Kidney (tissue), 14 donors: ENCODE data around the gene TUBA4A. TPM values are rescaled to one million over a fixed set of nuclear protein-coding genes. Genes with fewer than 3 reads are reported as not detected.

Source experiments
- DNase-seq, 5 donors: peaks; one replicate each; pipeline ENCODE4 v3.0.0-alpha.2; 2013 to 2020
- FAIRE-seq: peaks from 2 replicates; lab custom pipeline; 2012; peaks lifted over from hg19 to GRCh38; lab: Jason Lieb, UNC
- H3K27ac ChIP-seq, 2 donors: one replicate each; pipeline ENCODE4 v1.7.0; 2013; ENCODE audit warnings: low read depth in 2 of 2, low read length in 2 of 2, inconsistent platforms in 1 of 2
- H3K27me3 ChIP-seq: one replicate; pipeline ENCODE4 v1.7.1; 2013; ENCODE audit warnings: low read length, inconsistent platforms; ENCODE audit not compliant: control insufficient read depth, insufficient read depth
- H3K36me3 ChIP-seq, 3 donors: one replicate each; pipeline versions ENCODE4 v1.7.0 to v1.7.1; 2013; ENCODE audit warnings: low read length in 3 of 3, control low read depth in 1 of 3, inconsistent platforms in 1 of 3; ENCODE audit not compliant: insufficient read depth in 3 of 3, control insufficient read depth in 2 of 3
- H3K4me1 ChIP-seq, 3 donors: one replicate each; pipeline versions ENCODE4 v1.7.0 to v1.7.1; 2013; ENCODE audit warnings: low read length in 3 of 3, inconsistent platforms in 1 of 3, low read depth in 1 of 3; ENCODE audit not compliant: control insufficient read depth in 2 of 3, insufficient read depth in 2 of 3
- H3K4me3 ChIP-seq, 3 donors: one replicate each; pipeline versions ENCODE4 v1.7.0 to v1.8.1; 2013; ENCODE audit warnings: low read length in 3 of 3, control low read depth in 1 of 3, inconsistent platforms in 1 of 3
- H3K9ac ChIP-seq, 3 donors: one replicate each; pipeline versions ENCODE4 v1.7.0 to v1.7.1; 2013; ENCODE audit warnings: low read length in 3 of 3, control low read depth in 1 of 3, inconsistent platforms in 1 of 3
- H3K9me3 ChIP-seq, 3 donors: one replicate each; pipeline versions ENCODE4 v1.7.0 to v1.7.1; 2013; ENCODE audit warnings: low read length in 3 of 3, control low read depth in 1 of 3, inconsistent platforms in 1 of 3; ENCODE audit not compliant: control insufficient read depth in 2 of 3, insufficient read depth in 1 of 3
- intact Hi-C: fragments of 100-400 bp; cut with DNase I; formaldehyde crosslinking; loops from one replicate; pipeline ENCODE4 v1.11.1; 2022
- polyA plus RNA-seq: library from polyadenylated mRNA; stranded (reverse); fragments of 350-450 nt; fragmentation: Illumina TruSeq; extraction: RNeasy Lipid Tissue Mini Kit (QIAGEN cat#74804); gene quantifications from one replicate; pipeline ENCODE4 v1.2.3, GENCODE V29; 2014; ENCODE audit warnings: low read depth, low replicate concordance; ENCODE audit not compliant: insufficient read depth
- total RNA-seq: library from RNA; stranded (reverse); fragmentation: NEBNext Ultra II Directional; extraction: Animal tissue kit (Norgen Biotek cat#: 25700); gene quantifications from one replicate; pipeline ENCODE4 v1.2.1, GENCODE V29; 2021
- TF ChIP-seq, protein P1 (sequence below): IDR thresholded peaks from 3 replicates; pipeline ENCODE4 v1.5.1; 2012; ENCODE audit warnings: mild to moderate bottlenecking, moderate library complexity, borderline replicate concordance; ENCODE audit not compliant: insufficient read depth; ENCODE audit errors: extremely low read depth
- donor health status: control.
- donor health status: control.
- donor health status: control.
- donor health status: control.
- donor health status: control.
- donor health status: DM: yes; HTN: yes; CAD: no.
- donor health status: Normal renal cell carcinoma (clear cell type).

The TUBA4A gene
- total and polyA plus RNA-seq, 2 donors from 2014 or later, result 49.4 to 156 TPM

- H3K4me1 ChIP-seq, result peaks cover 8 to 24% (median 16%) of the 10 kb centered on the region in 3 donors
- H3K36me3 ChIP-seq, result peaks cover 0 to 15% (median 9%) of the 10 kb centered on the region in 3 donors
Measured at GRCh38 chr2:219281588-219281987, 27.9 kb upstream of the TUBA4A start.

GRCh38 chr2:219280651-219281050 is 26.9 kb upstream of the TUBA4A start:
- Histone ChIP-seq H3K27ac (no peak overlapping the region), H3K36me3 (peaks cover 0 to 15% (median 9%) of the 10 kb centered on the region in 3 donors), H3K9ac (no peak overlapping the region), H3K4me1 (peaks cover 8 to 21% (median 16%) of the 10 kb centered on the region in 3 donors), H3K4me3 (no peak overlapping the region), H3K27me3 (no peaks in the 10 kb centered on the region), H3K9me3 (no peaks in the 10 kb centered on the region)
- intact Hi-C loops, result loop anchor here (10.0 kb wide), 1 partner anchor 116 kb away; the partner anchor contains the start of gene NHEJ1
- TF ChIP-seq, protein P1, sequence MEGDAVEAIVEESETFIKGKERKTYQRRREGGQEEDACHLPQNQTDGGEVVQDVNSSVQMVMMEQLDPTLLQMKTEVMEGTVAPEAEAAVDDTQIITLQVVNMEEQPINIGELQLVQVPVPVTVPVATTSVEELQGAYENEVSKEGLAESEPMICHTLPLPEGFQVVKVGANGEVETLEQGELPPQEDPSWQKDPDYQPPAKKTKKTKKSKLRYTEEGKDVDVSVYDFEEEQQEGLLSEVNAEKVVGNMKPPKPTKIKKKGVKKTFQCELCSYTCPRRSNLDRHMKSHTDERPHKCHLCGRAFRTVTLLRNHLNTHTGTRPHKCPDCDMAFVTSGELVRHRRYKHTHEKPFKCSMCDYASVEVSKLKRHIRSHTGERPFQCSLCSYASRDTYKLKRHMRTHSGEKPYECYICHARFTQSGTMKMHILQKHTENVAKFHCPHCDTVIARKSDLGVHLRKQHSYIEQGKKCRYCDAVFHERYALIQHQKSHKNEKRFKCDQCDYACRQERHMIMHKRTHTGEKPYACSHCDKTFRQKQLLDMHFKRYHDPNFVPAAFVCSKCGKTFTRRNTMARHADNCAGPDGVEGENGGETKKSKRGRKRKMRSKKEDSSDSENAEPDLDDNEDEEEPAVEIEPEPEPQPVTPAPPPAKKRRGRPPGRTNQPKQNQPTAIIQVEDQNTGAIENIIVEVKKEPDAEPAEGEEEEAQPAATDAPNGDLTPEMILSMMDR, result no peak
- no peak for DNase-seq
- no peak for FAIRE-seq

More at GRCh38 chr2:219281588-219281987, 27.9 kb upstream of the TUBA4A start:
- Histone ChIP-seq H3K27me3 (no peaks in the 10 kb centered on the region), H3K9ac (no peak overlapping the region), H3K4me3 (no peak overlapping the region), H3K27ac (no peak overlapping the region), H3K9me3 (no peaks in the 10 kb centered on the region)
- intact Hi-C loops, result loop anchor here (10.0 kb wide), 1 partner anchor 117 kb away; the partner anchor contains the start of gene NHEJ1
- TF ChIP-seq, protein P1, result no peak
- FAIRE-seq (no peak), DNase-seq (no peak)

DNA sequence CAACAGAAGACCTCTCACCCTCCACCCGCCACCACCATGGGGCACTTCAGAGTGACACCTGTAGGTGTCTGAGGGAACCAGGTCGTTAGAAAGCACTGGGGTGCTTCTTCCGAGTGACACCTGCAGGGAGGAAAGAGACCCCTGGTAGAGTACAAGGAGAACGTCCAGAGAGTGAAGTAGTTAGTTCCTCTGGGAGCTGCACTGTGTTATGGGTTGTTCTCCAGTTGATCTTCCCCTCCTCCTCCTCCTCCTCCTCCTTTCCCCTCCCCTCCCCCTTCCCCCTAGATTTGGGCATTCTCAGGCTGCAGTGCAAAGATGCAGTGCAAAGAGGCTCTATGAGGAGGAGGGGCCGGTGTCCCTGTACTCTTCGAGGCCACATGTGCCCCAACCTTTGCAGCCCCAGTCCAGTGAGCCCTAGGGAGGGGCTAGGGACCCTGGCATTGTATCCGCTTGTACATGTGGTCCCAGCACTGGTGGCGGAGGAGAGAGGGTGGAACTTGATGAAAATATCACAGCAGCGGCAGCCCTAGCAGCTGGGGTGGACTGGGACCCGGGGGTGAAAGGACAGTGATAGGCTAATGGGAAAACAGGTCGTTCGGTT is 26.3 kb upstream of the TUBA4A start:
- Histone ChIP-seq H3K27me3 (no peaks in the 10 kb centered on the region), H3K9me3 (no peaks in the 10 kb centered on the region), H3K36me3 (peaks cover 0 to 15% (median 9%) of the 10 kb centered on the region in 3 donors), H3K4me3 (peak overlapping the region; percentile 72 to 92 (median 73)), H3K27ac (peak overlapping the region; percentile 93 to 95), H3K9ac (peak overlapping the region; percentile 47 to 92 (median 91)), H3K4me1 (peaks cover 8 to 21% (median 16%) of the 10 kb centered on the region in 3 donors)
- TF ChIP-seq, protein P1, result no peak
- intact Hi-C loops, result loop anchor here (10.0 kb wide), 1 partner anchor 115 kb away; the partner anchor contains the start of gene NHEJ1
- FAIRE-seq, result no peak
- peak in 2 of 5 donors; percentile 70 to 73 for DNase-seq
